Measurements from ENCODE around the gene PKNOX2.

The PKNOX2 gene

GRCh38 chr11:125422681-125423080 is 258.1 kb downstream of the PKNOX2 start:
- DNase-seq = no peak

GRCh38 chr11:125423247-125423849 is 258.8 kb downstream of the PKNOX2 start:
- no peak for DNase-seq

GRCh38 chr11:125425601-125426000 is 261.1 kb downstream of the PKNOX2 start:
- DNase-seq = no peak

- DNase-seq = no peak
Observed at GRCh38 chr11:125426818-125427528, 262.4 kb downstream of the PKNOX2 start.

- DNase-seq = no peak
Observed at GRCh38 chr11:125428486-125429173, 264.1 kb downstream of the PKNOX2 start.

- peak; percentile 36 for DNase-seq
Observed at GRCh38 chr11:125429174-125429707, 264.7 kb downstream of the PKNOX2 start.

GRCh38 chr11:125429807-125430678 is 265.5 kb downstream of the PKNOX2 start:
- DNase-seq = no peak

GRCh38 chr11:125431009-125431408 is 266.5 kb downstream of the PKNOX2 start:
- no peak for DNase-seq

GRCh38 chr11:125431481-125431880 is 266.9 kb downstream of the PKNOX2 start:
- no peak for DNase-seq

GRCh38 chr11:125433454-125434121 is 269.0 kb downstream of the PKNOX2 start:
- peak; percentile 46 for DNase-seq

- DNase-seq = no peak
Observed at GRCh38 chr11:125435461-125436238, 271.1 kb downstream of the PKNOX2 start.

- no peak for DNase-seq
Observed at GRCh38 chr11:125441648-125442410, 277.3 kb downstream of the PKNOX2 start.

- no peak for DNase-seq
Observed at GRCh38 chr11:125442946-125443345, 278.4 kb downstream of the PKNOX2 start.

- DNase-seq = no peak
Observed at GRCh38 chr11:125443767-125444311, 279.3 kb downstream of the PKNOX2 start.

- DNase-seq = no peak
Observed at GRCh38 chr11:125445731-125446130, 281.2 kb downstream of the PKNOX2 start.

- DNase-seq = no peak
Observed at GRCh38 chr11:125446279-125446678, 281.7 kb downstream of the PKNOX2 start.

- no peak for DNase-seq
Observed at GRCh38 chr11:125447721-125448120, 283.2 kb downstream of the PKNOX2 start.

GRCh38 chr11:125448136-125448535 is 283.6 kb downstream of the PKNOX2 start:
- DNase-seq = no peak

GRCh38 chr11:125449565-125449964 is 285.0 kb downstream of the PKNOX2 start:
- no peak for DNase-seq

- DNase-seq = no peak
Observed at GRCh38 chr11:125451400-125452124, 287.0 kb downstream of the PKNOX2 start.
